ENCODE measurements around the gene GOLGA6D.
A peak's percentile ranks its signal among the peaks of the same experiment; 100 is the strongest.
"Not testable (repeated sequence)": the region's sequence is repeated elsewhere in the genome, so short reads cannot be mapped to it uniquely, and the experiment has no call there.

GOLGA6D gene

GRCh38 chr15:75333654-75334419 is 51.2 kb downstream of the GOLGA6D start:
- DNase-seq (ENCODE audit: low read depth in 3 of 3), result not testable (repeated sequence)

GRCh38 chr15:75335313-75335704 is 52.7 kb downstream of the GOLGA6D start:
- no peak for DNase-seq (ENCODE audit: low read depth in 3 of 3)

- DNase-seq (ENCODE audit: low read depth in 3 of 3), result peak; percentile 83 to 88 (median 86)
Measured at GRCh38 chr15:75335705-75336355, 53.2 kb downstream of the GOLGA6D start, which contains the start of gene COMMD4. Gene COMMD4, plus strand, starts transcription at chr15:75336063. Its CDS starts 27 bp downstream, at chr15:75336090.

GRCh38 chr15:75338661-75339240 is 56.1 kb downstream of the GOLGA6D start:
- DNase-seq (ENCODE audit: low read depth in 3 of 3), result no peak

- no peak for DNase-seq (ENCODE audit: low read depth in 3 of 3)
Measured at GRCh38 chr15:75339531-75340240, 57.1 kb downstream of the GOLGA6D start.

- DNase-seq (ENCODE audit: low read depth in 3 of 3), result no peak
Measured at GRCh38 chr15:75342221-75342620, 59.6 kb downstream of the GOLGA6D start.

GRCh38 chr15:75343953-75344352 is 61.3 kb downstream of the GOLGA6D start:
- DNase-seq (ENCODE audit: low read depth in 3 of 3), result not testable (repeated sequence)
